Stimulated activated CD8-positive, alpha-beta memory T cell treated with anti-CD3 and anti-CD28 coated beads, Interleukin-4, amount 100 ng/mL, for 1 hour (primary cell): ENCODE results near the gene KIFAP3.
"Not testable (repeated sequence)": the region's sequence is repeated elsewhere in the genome, so short reads cannot be mapped to it uniquely, and the experiment has no call there.

Experiments used
- DNase-seq, 2 donors: peaks; one replicate each; pipeline ENCODE4 v3.0.0-alpha.2; 2020; ENCODE audit warnings: low read depth in 2 of 2, low spot score in 1 of 2

Gene KIFAP3

DNA sequence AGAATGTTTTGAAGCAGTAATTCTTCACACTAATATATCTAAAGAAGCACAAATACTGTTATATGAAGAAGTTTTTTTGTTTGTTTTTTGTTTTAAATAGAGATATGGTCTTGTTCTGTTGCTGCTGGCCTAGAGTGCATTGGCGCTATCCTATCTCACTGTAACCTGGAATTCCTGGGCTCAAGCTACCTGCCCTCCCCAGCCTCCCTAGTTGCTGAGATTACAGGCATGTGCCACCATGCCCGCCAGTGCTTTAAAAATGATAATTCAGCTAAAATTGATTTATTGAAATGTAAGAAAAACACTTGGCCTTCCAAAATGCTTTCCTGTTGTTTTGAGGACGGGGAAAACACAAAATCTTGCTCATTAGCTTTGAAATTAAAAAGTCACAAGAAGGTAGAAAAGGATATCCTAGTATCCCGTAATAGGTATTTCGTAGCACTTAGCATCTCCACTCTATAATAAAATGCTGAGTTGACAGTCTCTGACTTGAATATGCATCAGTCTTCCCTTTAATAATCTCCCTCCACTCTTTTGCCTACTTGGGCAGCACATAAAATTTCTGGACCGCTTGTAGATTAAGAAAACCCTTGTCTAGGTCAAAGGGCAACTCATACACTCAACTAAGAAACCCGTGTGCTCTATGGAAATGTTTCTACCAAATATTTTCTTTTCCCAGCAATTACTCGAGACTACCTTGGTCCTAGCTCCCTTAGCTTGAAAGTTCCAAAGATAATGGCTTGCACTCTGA lies 182.1 kb downstream of the KIFAP3 start:
- DNase-seq, result no peak

DNA sequence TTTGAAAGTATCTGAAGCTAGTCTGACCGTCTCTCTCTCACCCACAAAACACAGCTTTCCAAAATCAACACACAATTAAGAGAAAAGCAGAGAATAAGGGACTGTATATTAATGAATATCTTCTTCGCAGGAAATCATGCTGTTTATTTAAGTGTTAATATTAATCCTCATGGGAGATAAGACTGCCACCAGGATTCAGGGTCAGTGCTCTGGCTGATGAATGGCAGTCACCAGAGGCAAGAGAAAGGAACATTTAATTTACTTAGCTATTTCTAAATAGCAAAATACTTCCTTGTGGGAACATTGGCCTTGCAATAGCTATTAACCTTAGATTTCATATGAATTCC lies 183.0 kb downstream of the KIFAP3 start:
- no peak for DNase-seq

DNA sequence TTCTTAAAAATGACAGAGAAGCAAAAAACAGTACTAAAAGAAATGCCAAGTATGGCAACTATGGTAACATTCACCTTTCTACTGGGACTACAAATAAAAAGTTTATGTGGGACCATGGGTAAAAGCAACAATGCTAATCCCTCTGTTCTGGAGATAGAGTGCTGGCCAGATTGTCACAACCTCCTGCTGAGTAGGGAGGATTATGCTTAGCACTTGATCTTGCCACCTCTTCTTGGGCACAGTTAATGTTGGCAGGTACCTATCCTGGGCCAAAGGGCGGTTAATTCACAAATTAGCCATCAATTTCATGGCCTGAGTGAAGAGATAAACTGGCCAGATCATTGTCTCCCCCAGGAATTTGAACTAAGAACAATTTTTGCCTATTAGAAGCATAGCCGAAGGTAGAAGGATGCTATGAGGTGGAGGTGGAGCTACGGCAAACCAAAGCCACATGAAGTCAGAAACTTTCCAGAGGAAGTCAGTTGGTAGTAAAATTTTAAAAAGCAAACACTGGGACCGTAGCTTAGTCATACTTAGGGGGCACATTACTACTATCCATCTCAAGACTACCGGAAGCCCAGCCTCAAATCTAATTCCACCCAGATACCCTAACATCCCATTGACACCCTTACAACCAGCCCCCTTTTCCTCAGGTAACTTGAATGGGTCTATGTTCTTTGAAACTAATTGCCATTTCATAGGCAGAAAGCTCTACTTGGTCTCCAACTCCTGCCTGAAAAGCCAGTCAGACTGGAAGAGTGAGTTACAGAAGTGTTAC lies 183.5 kb downstream of the KIFAP3 start:
- no peak for DNase-seq

DNA sequence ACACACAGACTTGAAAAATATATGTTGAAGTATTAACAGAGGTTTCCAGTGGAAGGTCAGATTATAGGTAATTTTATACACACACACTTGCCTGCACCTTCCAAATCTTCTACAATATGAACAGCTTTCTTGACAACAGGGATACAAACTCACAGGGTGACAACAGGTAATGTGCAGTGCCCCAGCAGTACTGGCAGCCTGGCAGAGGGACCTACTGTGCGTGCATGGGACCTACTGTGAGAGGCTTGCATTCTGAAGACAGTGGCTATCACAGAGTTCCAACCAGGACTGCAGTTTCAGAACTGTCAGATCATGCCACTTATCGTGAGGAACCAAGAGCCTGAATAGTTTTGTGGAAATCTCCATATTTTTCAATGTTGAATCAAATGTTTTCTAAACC lies 184.6 kb downstream of the KIFAP3 start:
- DNase-seq, result no peak

DNA sequence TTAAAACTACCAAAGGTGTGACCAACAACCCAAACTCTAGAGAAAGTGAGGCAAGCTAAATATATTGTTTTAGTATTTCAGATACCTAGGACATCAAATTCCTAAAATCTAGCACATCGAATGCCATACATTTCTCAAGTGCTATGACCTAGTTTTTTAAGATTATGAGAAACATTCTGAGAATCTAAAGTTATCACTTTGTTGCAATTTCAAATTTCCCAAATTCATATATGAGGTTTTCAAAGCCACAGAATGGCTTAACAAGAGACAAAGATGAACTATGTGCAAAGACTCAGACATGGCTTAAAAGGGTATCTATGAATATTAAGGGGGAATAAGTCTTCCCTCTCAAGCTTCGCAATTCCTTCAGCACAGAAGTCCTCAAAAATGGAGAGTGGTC lies 187.6 kb downstream of the KIFAP3 start:
- DNase-seq, result no peak

DNA sequence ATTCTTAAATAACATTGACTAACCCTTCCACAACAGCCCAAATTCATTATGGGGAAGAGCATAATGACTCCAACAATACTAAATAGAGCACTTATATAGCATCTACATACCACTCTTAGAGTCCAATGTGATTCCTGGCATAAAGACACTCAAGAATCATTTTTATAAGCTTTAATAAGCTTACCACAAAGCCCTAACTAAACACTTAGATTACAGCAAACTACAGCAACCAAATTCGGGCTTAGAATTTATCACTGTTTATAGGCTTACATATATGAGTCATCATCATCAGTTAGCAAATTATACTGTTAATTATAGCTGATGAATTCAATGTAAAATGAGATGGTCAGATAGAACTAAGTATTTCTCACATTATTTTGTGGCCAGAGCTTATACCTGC lies 188.1 kb downstream of the KIFAP3 start:
- no peak for DNase-seq

DNA sequence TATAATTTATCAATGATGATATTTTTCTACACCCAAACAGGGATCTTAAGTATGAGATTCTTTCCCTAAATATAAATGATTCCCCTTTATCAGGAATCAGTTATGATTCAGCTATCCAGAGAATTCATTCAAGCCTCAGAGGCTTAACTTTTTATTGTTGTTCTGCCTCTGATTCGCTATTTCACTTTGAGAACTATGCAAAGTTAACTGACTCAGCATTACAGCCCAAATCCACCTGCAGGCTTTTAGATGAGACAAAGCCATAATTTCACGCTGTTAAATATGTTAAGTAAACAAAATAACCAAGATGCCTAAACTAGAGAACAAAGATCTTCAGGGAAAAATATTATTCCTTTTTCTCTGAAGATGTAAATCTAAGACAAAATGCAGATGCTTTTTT lies 189.3 kb downstream of the KIFAP3 start:
- DNase-seq, result no peak

DNA sequence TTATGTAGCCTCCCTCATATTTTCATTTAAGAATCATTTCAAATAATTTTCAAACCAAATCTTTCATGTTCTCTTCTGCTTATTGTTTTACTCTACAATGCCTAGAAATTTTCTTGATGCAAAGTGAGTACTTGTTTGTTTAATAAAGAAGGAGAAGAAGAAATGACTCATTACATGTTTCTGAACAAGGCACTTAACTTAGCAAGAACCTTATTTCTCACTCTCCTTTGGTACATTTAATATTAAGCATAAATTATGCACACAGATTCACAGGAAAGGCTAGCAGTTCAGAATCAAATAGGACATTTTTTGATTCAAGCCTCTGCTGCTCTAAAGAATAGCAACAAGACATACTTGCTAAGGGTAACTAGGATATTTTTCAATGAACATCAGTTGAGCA lies 189.9 kb downstream of the KIFAP3 start:
- no peak for DNase-seq

DNA sequence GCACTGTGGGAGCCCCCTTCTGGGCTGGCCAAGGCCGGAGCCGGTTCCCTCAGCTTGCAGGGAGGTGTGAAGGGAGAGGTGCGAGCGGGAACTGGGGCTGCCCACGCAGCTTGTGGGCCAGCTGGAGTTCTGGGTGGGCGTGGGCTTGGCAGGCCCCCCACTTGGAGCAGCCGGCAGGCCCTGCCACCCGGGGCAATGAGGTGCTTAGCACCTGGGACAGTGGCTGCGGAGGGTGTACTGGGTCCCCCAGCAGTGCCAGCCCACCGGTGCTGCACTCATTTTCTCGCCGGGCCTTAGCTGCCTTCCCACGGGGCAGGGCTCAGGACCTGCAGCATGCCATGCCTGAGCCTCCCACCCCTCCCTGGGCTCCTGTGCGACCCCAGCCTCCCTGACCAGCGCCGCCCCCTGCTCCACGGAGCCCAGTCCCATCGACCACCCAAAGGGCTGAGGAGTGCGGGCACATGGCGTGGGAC lies 192.4 kb downstream of the KIFAP3 start:
- no peak for DNase-seq

DNA sequence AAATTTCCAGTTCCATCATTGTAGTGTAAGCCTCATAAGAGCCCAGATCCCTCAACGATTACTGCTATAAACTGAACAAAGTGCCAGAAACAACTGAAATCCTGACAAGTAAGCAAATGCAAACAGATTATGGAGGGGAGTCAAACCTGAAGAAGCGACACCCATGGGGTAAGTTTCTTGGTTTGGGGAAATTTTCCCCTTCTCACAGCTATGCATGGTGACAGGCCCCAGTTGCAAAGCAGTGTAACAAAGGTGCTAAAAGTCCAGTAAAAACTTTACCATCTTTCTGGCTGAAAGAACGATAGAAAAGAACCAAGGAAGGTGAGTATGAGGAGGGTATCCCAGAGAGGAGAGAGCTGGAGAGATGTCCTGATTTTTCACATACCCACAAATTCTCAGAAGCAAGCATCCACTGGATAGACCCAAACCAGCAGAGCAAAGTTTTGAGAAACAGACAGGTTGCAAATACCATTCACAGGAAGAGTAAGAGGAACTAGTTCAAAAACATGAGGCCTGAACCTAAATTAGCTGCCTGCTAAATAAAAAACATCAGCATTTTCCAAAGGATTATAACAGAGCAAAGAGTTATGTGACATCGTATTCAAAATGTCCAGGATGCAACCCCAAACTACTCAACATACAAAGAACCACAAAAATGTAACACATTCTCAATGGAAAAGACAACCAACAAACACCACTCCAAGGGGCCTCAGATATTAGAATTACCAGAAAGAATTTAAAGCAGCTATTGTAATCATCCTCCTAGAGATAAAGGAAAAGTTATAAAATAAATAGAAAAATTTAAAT lies 195.3 kb downstream of the KIFAP3 start:
- DNase-seq, result no peak

DNA sequence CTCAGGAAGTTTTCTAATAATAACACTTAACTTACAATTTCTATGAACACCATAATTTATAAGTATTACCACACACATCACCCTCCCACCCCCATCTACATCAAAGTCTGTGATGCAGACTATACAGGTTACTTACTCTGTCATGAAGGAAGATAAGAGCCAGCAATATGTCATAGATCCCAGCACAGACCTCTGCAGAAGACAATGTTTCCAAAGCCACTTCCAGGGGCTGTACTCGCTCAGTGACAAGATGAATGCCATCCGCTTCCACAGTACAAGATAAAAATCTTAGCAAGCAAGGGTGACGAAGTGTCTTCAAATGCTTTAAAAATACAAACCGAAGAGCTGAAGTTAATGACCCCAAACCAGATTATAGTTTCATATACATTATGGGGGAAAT lies 196.0 kb downstream of the KIFAP3 start:
- DNase-seq, result no peak

DNA sequence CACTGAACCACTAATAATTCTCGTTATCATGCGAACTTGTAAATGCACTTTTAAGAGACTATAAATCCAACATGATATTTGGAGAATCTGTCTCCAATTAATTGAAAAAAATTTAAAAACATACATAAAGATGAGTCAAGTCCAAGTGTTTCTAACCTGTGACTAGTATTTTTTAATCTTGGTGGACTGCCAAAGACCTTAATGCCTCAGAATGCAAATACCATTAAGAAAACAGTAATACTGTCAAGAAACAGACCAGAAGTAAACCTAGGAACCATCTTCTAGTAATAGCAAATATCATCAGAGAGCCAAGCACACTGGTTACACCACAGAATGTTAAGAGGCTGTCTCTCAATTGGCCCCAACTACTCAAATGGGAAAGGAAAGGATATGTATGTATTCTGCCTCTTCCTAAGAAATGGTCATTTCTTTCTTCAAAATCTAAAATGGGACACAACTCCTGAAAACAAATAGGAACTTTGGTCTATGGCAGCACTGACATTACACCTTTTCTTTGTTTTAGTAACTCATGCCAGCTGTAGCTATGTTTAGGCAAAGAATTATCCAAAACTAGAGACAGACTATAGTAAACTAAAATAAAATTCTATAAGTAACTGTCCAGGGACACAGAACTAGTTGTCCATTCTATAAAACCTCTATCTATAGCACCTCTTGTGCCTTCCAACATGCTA lies 196.5 kb downstream of the KIFAP3 start:
- no peak for DNase-seq

DNA sequence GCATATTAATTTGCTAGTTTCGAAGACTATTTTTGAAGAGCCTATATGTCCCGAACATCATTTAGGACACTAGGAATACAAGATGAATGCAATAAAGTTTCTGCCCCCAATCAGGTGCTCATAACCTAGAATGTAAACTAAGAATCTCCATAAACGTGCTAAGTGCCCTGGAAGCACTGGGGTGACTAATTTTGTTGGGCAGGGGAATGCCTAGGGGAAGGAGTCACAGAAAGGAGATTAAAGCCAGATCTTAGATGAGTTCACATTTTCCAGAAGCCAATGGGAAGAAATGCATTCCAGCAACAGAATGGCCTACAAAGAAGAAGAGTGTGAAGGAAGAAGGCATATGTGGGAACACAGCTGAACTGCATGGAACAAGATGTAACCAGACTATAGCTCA lies 200.3 kb downstream of the KIFAP3 start:
- DNase-seq, result no peak

DNA sequence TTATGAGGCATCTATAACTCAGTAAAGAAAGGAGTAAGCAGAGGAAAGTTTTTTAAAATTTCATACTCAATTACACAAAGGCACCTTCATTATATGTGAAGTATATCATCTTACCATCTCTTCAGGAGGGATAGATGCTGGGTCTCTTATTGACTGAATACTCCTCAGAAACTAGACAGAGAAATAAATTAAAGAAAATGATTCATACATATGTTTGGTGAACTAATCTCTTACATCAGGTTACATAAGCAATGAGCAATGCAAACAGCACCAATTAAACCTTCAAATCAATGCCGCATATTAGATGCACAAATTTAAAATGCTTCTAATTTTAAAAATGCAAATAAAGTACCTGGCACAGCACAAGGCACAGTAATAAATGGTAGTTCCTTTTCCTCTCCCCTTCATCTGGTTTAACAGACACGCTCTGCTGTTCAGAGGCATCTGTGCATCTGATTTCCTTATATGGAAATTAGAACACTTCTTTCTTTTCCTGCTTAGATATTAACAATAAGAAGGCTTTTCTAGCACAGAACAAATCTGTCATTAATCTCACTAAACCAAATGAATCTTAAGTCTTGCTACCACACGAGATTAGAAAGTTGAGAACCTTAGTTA lies 200.8 kb downstream of the KIFAP3 start:
- no peak for DNase-seq

DNA sequence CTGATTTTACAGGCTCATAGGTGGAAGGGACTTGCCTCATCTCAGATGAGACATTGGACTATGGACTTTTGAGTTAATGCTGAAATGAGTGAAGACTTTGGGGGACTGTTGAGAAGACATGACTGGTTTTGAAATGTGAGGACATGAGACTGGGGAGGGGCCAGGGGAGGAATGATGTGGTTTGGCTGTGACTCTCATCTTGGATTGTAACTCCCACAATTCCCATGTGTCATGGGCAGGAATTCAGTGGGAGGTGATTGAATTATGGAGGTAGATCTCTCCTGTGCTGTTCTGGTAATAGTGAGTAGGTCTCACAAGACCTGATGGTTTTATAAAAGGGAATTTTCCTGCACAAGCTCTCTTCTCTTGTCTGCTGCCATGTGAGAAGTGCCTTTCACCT lies 201.6 kb downstream of the KIFAP3 start:
- DNase-seq, result no peak

DNA sequence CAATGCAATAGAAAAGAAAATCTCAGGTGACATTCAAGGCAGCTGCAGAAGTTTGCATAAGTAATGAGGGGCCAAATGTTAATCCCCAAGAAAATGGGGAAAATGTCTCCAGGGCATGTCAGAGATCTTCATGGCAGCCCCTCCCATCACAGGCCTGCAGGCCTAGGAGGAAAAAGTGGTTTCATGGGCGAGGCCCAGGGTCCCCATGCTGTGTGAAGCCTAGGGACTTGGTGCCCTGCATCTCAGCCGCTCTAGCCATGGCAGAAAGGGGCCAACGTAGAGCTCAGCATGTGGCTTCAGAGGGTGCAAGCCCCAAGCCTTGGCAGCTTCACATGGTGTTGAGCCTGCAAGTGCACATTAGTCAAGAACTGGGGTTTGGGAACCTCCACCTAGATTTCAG lies 202.5 kb downstream of the KIFAP3 start:
- not testable (repeated sequence) for DNase-seq
